ENCODE measurements around the gene GLS2.
"Not testable (repeated sequence)": the region's sequence is repeated elsewhere in the genome, so short reads cannot be mapped to it uniquely, and the experiment has no call there.

The GLS2 gene

DNA sequence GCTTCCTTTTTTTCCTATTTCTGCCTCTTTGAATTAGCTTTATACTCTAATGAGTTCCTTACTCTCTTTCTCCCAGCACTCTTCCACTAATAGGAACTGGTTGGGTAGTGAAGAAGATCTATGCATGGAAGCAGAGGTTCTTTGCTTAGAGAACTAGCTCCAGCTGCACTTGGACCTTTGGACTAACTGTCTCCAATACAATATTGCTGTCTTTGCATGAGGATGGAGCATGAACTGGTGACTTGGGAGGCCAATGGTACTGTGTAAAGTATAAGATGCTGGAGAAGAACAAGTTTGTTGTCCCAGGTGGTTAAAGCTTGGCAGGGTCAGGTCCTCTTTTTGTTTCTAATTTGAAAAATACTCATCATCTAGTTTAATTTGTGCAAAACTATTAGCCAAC lies 2.4 kb upstream of the GLS2 start:
- no peak for DNase-seq

DNA sequence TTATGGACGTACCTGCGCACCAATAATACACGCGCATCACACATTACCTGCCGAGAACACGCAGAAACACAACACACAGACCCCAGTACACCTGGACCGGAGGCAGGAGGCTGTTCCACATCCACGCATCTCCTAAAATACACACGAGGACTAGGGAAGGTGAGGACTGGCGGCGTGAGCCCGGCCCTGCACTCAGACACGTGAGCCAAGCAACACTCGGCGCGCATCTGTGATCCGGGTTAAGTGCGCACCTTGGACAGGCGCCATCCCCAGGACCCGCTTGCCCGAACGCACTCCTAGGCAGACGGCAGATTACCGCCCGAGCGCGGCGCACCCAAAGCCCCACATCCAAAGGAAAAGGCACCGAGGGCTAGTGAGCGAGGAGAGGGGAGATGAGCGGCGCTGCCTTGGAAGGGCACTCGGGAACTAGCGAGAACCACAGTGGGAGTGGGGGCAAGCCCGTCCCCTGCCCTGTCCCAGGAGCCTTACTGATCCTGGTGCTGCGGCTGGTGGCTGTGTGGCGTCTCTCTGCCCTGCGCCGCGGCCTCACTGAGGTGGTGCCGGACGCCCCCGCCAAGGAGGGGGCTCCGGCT lies 417 bp downstream of the GLS2 start:
- DNase-seq = peak; percentile 18 to 30

DNA sequence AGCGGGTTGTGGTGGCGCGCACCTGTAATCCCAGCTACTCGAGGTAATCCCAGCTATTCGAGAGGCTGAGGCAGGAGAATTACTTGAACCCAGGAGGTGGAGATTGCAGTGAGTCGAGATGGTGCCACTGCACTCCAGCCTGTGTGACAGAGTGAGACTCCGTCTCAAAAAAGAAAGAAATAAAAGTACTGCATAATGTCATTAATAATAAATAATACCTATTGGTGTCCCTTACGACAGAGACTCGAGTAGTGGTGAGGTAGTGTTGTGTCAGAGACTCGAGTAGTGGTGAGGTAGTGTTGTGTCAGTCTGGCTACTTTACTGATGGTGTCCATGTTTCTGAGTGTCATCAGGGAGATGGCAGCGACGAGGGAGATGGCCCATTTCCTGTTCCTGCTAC lies 1.3 kb downstream of the GLS2 start:
- no peak for DNase-seq

- DNase-seq = no peak
Observed at GRCh38 chr12:56484566-56484965, 3.4 kb downstream of the GLS2 start.

GRCh38 chr12:56479625-56480024 lies 8.3 kb downstream of the GLS2 start:
- DNase-seq = no peak

DNA sequence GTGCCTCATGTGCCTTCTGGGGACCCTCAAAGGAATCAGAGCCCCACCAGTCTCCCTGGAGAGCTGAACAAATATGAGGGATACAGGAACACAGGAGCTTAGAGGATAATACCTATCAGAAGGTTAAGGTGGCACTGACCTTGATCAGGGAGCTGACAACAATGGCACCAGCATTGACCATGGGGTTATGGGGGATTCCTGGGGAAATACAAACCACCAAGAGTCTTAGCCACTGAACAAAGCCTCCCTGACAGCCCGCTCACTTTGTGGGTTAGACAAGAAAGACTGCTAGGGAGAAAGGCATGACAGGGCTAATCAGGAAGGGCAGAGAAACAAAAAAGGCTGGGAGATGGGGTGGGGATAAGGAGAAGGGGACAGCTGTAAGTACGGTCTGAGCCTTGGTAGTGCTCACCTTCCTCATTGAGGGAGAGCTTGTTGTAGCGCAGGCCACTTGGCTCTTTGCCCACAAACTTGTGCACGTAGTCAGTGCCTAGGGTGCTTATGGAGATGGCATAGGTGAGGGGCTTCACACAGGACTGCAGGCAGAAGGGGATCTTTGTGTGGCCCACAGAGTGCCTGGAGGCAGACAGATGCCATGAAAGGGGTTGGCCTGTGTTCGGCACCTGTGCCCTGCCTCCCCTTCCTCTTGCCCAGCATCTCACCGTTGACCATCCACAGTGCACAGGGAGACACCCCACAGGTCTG lies 10.3 kb downstream of the GLS2 start:
- no peak for DNase-seq

DNA sequence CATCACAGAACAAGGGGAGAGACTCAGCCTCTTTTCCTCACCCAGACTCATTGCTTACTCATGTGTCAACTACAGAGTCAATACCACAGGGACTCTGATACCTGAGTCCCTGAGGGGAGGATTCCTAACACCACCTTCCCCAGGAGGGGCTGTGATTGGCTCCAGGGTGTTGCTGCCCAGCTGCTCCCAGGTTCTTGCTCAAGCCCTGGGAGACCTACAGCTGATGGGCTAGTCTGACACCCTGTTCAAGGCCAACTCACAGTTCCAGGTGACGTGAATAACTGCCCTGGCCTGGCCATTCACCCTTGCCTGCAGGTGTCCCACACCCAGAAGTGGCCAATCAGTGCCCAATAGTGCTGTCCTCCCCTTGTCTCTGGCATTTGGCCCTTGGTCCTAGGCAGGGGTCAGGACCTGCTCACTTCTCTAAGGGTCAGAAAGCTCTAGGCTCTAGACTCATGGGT lies 11.0 kb downstream of the GLS2 start:
- DNase-seq = no peak

DNA sequence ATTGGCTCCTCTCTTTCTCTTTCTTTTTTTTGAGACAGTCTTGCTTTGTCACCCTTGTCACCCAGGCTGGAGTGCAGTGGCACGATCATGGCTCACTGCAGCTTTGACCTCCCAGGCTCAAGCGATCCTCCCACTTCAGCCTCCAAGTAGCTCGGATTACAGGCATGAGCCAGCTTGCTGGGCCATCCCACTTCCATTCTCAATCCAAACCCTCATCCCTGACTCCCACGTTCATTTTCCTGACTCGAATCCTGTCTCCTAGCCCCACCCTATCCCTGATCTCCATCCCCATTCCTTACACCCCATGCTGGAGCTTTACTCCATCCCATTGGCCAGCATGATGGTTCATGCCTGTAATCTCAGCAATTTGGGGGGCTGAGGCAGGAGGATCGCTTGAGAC lies 11.8 kb downstream of the GLS2 start:
- DNase-seq = no peak

- no peak for DNase-seq
Observed at GRCh38 chr12:56474389-56474788, 13.6 kb downstream of the GLS2 start.

- DNase-seq = no peak
Observed at GRCh38 chr12:56469007-56469930, 18.7 kb downstream of the GLS2 start.

DNA sequence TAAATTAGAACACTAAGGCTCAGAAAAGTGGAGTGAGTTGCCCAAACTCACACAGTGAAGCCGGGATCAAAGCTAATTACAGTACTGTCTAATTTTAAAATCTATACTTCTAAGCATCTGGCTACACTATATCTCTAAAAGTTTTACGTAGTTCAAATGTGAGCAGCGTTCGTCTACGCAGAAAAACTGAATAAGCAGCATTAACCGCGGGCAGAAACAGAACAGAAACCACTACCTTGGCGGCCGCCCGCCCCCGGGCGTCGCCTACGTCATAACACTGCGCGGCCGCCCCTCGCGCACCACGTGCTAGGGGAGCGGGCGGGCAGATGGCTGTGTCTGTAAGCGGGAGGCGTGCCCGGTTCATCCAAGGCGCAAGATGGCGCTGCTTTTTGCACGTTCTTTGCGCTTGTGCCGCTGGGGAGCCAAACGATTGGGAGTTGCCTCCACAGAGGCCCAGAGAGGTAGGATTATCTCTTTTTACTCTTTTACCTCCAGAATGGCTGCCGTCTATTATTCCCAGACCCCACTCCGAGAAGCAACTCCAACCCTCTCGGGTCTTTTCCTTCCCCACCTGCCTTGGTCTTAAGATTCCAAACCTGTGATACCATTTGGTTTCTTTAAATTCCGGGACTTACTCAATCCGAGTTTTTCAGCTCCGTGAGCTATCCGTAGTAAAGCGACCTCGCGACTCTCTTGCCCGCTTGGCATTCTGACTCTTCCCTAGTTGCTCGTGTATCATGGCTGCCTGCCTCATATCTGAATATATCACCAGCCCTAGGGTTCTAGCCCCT lies 19.6 kb downstream of the GLS2 start, which contains the start of gene SPRYD4:
Gene SPRYD4, plus strand, starts transcription at position 363 of the 791 bp plus-strand sequence. Its CDS starts 14 bp downstream, at position 377.
- peak; percentile 90 to 93 for DNase-seq

DNA sequence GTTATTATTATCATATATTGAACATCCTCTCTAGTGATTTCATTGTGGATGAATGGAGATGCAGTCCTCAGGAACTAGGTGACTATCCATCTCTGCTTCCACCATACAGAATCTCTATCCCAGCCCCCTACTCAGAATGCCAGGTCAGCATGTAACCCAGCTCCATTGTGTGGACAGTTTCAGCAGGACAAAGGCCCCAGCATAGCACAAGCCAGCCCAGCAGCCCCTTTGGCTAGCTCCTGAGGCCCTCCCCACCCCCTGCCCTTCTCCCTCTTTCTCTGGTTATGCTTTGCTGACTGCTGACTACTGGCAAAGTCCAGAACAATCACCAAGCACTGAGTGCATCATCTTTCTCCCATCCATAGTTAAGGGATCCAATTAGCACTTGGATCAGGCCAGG lies 25.4 kb downstream of the GLS2 start:
- DNase-seq = no peak

GRCh38 chr12:56461235-56462159 lies 26.5 kb downstream of the GLS2 start:
- DNase-seq = no peak

GRCh38 chr12:56457817-56458216 lies 30.1 kb downstream of the GLS2 start:
- no peak for DNase-seq

DNA sequence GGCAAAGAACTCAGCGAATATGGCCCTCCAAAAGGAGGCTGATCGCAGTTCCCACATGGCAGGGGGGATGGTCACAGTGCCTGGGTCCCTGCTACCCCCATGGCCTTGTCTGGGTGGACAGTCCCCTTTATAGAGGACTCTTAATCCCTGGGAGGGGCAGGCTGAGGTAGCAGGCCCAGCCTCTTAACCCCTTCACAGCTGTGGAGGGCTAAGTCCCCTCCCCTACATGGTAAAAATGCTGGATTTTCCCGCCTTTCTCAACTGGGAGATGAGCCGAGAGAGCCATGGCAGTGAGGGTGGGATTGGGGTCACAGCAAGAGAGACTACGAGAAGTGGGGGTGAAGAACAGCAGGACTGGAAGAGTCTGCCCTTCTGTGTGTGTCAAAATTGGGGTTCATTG lies 33.4 kb downstream of the GLS2 start, which contains the start of gene MIP:
Gene MIP, minus strand, starts transcription at position 101 of the 400 bp plus-strand sequence. Its CDS starts 44 bp downstream, at position 57.
- no peak for DNase-seq

DNA sequence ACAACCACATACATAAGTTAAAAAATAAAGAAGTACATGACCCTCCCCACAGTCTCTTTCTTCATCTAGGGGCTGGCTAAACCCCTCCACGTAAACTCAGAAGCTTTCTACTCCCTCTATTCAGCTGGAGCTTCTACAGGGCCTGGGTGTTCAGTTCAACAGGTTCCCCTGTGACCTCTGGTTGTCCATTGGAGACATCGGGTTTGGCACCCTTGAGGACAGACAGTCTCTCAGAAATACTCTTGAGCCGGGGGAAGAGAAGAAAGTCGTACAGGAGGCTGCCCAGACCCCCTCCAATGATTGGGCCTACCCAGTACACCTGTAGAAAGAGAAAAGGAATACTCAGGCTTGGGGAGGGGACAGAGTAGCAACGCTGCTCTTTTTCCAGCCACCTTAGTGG lies 36.8 kb downstream of the GLS2 start:
- no peak for DNase-seq

GRCh38 chr12:56450241-56450640 lies 37.7 kb downstream of the GLS2 start:
- DNase-seq = no peak

DNA sequence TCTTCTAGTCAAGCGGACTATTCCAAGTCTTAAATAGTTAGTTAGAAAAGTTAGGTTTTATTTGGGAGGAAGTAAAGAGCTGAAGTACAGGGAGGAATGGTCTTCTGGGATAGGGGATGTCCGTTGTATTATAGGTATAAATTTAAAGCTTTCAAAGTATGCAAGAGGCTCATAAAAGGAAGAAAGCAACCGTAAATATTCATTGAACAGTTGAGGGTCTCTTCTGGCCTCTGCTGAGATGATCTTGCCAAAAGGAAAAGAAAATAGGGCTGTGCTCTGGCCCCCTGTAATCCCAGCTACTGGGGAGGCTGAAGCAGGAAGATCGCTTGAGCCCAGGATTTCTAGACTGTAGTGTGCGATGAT lies 38.4 kb downstream of the GLS2 start:
- no peak for DNase-seq

DNA sequence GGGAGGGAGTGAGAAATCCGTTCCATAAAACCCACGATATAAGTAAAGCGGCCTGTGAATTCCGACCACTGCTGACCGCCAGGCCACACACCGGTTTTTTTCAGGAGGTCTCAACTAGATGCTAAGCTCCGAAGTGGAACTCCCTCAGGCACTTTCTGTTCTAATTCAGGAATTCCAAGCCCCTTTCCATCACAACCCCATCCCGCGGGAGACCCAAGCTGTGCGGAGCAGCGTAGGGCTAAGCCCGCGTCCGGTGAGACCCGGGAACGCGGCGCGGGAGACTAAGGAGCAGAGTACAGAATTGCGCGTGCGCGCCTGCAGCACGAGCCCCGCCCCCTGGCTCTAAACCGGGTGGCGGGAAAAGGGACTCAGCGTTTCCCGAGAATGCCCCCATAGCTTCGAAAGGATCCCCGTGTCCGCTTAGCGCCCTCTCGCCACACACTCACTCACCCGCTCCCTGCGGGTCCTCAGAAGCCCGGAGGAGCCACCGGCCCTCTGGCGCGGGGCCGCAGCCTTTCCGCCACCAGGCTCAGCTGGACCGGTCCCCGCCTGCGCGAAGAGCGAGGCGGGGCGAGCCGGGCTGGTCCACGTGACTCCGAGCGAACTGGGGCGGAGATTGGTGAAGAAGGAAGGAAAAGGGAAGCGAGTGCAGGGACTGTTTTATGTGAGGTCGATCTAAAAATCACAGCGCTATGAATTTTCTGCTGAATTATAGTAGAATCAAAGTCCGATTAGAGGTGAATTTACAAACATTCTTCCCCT lies 38.9 kb downstream of the GLS2 start, which contains the start of gene TIMELESS:
Gene TIMELESS, minus strand, starts transcription at position 567 of the 762 bp plus-strand sequence. CDS start 15,256 bp downstream, outside the sequence.
- peak; percentile 84 for DNase-seq

DNA sequence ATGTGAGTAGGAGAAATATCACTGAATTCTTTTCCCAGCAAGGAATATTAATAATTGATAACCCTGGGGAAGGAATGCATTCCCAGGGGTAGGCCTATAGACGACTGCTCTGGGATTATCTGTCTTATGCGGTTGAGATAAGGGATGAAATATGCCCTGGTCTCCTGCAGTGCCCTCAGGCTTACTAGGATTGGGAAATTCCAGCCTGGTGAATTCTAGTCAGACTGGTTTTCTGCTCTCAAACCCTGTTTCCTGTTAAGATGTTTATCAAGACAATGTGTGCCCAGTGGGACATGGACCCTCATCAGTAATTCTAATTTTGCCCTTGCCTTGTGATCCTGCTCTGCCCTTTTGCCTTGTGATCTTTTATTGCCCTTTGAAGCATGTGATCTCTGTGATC lies 44.8 kb downstream of the GLS2 start:
- not testable (repeated sequence) for DNase-seq
